HEK293 (cell line): ENCODE measurements around the gene SPPL2B.

Experiments
- CTCF ChIA-PET: fragments of 350-600 bp; formaldehyde crosslinking; extraction: SDS; loops from one replicate; lab custom pipeline; 2021; ENCODE audit warnings: antibody characterized with exemption; lab: Yijun Ruan, JAX
- POLR2A ChIA-PET: fragments of 300-600 bp; formaldehyde crosslinking; extraction: SDS; loops from one replicate; lab custom pipeline; 2020; ENCODE audit warnings: antibody characterized with exemption, inconsistent platforms; lab: Yijun Ruan, JAX
- H3K27ac ChIP-seq: fragments of 200-500 bp; sonication (Bioruptor generic); 2 replicates; pipeline ENCODE4 v1.5.1; 2014; ENCODE audit warnings: low read depth, low read length, control low read depth, inconsistent platforms; ENCODE audit errors: extremely low read depth
- H3K36me3 ChIP-seq, 2 experiments: fragments of 200-500 bp in 1 of 2; sonication (Bioruptor generic) in 1 of 2; 1 replicate in 1 of 2; 2 replicates in 1 of 2; pipeline ENCODE4 v1.5.1; 2014 to 2017; ENCODE audit warnings: inconsistent platforms in 2 of 2, low read length in 2 of 2; ENCODE audit not compliant: control insufficient read depth in 2 of 2, insufficient read depth in 1 of 2
- H3K4me1 ChIP-seq: fragments of 200-500 bp; sonication (Bioruptor generic); 2 replicates; pipeline ENCODE4 v1.5.1; 2014; ENCODE audit warnings: mild to moderate bottlenecking, low read length, inconsistent platforms; ENCODE audit not compliant: control insufficient read depth, insufficient read depth
- H3K4me3 ChIP-seq: 2 replicates; pipeline ENCODE4 v1.5.1; 2011; ENCODE audit warnings: low read depth, mild to moderate bottlenecking, control low read depth, low read length, moderate library complexity
- H3K9me3 ChIP-seq: fragments of 200-500 bp; sonication (Bioruptor generic); 2 replicates; pipeline ENCODE4 v1.5.1; 2014; ENCODE audit warnings: low read depth, low read length, inconsistent platforms; ENCODE audit not compliant: control insufficient read depth, insufficient read depth
- EGR2 ChIP-seq: fragments of 450-650 bp; formaldehyde crosslinking; IDR thresholded peaks from 2 replicates; pipeline ENCODE4 v1.5.1; 2016; ENCODE audit warnings: low read depth, missing biosample characterization, missing genetic modification characterization
- FEZF1 ChIP-seq: fragments of 450-650 bp; formaldehyde crosslinking; IDR thresholded peaks from 2 replicates; pipeline ENCODE4 v1.5.1; 2016; ENCODE audit warnings: missing biosample characterization, missing genetic modification characterization
- GLIS1 ChIP-seq: fragments of 450-650 bp; formaldehyde crosslinking; IDR thresholded peaks from 2 replicates; pipeline ENCODE4 v1.5.1; 2016; ENCODE audit warnings: missing biosample characterization, missing genetic modification characterization
- KLF7 ChIP-seq: fragments of 450-650 bp; formaldehyde crosslinking; IDR thresholded peaks from 2 replicates; pipeline ENCODE4 v1.5.1; 2016; ENCODE audit warnings: missing biosample characterization, missing genetic modification characterization, borderline replicate concordance
- KLF8 ChIP-seq: fragments of 450-650 bp; formaldehyde crosslinking; IDR thresholded peaks from 2 replicates; pipeline ENCODE4 v1.5.1; 2016; ENCODE audit warnings: missing biosample characterization, missing genetic modification characterization
- TRIM28 ChIP-seq: IDR thresholded peaks from 2 replicates; pipeline ENCODE4 v1.6.1; 2011; ENCODE audit warnings: low read length, control low read depth, borderline replicate concordance
- ZFHX2 ChIP-seq: fragments of 450-650 bp; formaldehyde crosslinking; conservative IDR thresholded peaks from 2 replicates; pipeline ENCODE4 v1.5.1; 2016; ENCODE audit warnings: missing biosample characterization, missing genetic modification characterization
- ZFP69B ChIP-seq: fragments of 450-650 bp; formaldehyde crosslinking; IDR thresholded peaks from 2 replicates; pipeline ENCODE4 v1.5.1; 2016; ENCODE audit warnings: missing biosample characterization, missing genetic modification characterization
- ZNF121 ChIP-seq: fragments of 450-650 bp; formaldehyde crosslinking; IDR thresholded peaks from 2 replicates; pipeline ENCODE4 v1.5.1; 2016; ENCODE audit warnings: missing biosample characterization, missing genetic modification characterization
- ZNF266 ChIP-seq: fragments of 450-650 bp; formaldehyde crosslinking; IDR thresholded peaks from 2 replicates; pipeline ENCODE4 v1.5.1; 2016; ENCODE audit warnings: missing biosample characterization, missing genetic modification characterization, low read depth
- ZNF426 ChIP-seq: fragments of 450-650 bp; formaldehyde crosslinking; IDR thresholded peaks from 2 replicates; pipeline ENCODE4 v1.5.1; 2017; ENCODE audit warnings: missing biosample characterization, missing genetic modification characterization, mild to moderate bottlenecking, inconsistent platforms, moderate library complexity
- ZNF529 ChIP-seq: fragments of 450-650 bp; formaldehyde crosslinking; IDR thresholded peaks from 2 replicates; pipeline ENCODE4 v1.5.1; 2017; ENCODE audit warnings: missing genetic modification characterization, missing biosample characterization; ENCODE audit not compliant: insufficient replicate concordance
- ZNF585B ChIP-seq: fragments of 450-650 bp; formaldehyde crosslinking; IDR thresholded peaks from 2 replicates; pipeline ENCODE4 v1.5.1; 2016; ENCODE audit warnings: missing biosample characterization, missing genetic modification characterization
- ZNF600 ChIP-seq: fragments of 450-650 bp; formaldehyde crosslinking; IDR thresholded peaks from 2 replicates; pipeline ENCODE4 v1.5.1; 2016; ENCODE audit warnings: missing biosample characterization, missing genetic modification characterization
- ZNF658 ChIP-seq: fragments of 450-650 bp; formaldehyde crosslinking; IDR thresholded peaks from 2 replicates; pipeline ENCODE4; 2016; ENCODE audit warnings: missing biosample characterization, missing genetic modification characterization
- ZNF785 ChIP-seq: fragments of 450-650 bp; formaldehyde crosslinking; IDR thresholded peaks from 2 replicates; pipeline ENCODE4 v1.5.1; 2016; ENCODE audit warnings: missing biosample characterization, missing genetic modification characterization
- TF ChIP-seq, protein P1 (sequence below): fragments of 450-650 bp; formaldehyde crosslinking; IDR thresholded peaks from 2 replicates; pipeline ENCODE4 v1.5.1; 2016; ENCODE audit warnings: missing biosample characterization, missing genetic modification characterization
- TF ChIP-seq, protein P2 (sequence below): fragments of 450-650 bp; formaldehyde crosslinking; IDR thresholded peaks from 2 replicates; pipeline ENCODE4 v1.5.1; 2016; ENCODE audit warnings: missing biosample characterization, missing genetic modification characterization
- TF ChIP-seq, protein P3 (sequence below): fragments of 450-650 bp; formaldehyde crosslinking; IDR thresholded peaks from 2 replicates; pipeline ENCODE4 v1.5.1; 2016; ENCODE audit warnings: missing biosample characterization, missing genetic modification characterization
- TF ChIP-seq, protein P4 (sequence below): fragments of 450-650 bp; formaldehyde crosslinking; IDR thresholded peaks from 2 replicates; pipeline ENCODE4; 2016; ENCODE audit warnings: missing biosample characterization, missing genetic modification characterization

Gene SPPL2B

DNA sequence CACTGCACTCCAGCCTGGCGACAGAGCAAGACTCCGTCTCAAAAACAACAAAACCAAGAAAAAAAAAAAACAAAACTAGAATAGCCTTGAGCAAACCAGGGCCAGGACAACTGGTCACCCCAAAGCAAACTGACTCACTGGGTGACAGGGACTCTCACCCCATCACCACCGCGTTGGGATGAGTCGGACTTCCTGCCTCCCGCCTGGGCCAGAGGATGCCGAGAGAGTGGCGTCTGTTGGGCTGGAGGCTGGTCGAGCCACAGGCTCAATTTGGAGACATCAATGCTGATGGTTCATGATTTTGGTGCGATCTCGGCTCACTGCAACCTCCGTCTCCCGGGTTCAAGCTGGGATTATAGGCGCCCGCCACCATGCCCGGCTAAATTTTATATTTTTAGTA lies 43.2 kb downstream of the SPPL2B start:
- Histone ChIP-seq H3K4me1 (no peaks in the 10 kb centered on the region), H3K4me3 (no peak overlapping the region), H3K36me3 (no peaks in the 10 kb centered on the region), H3K9me3 (no peaks in the 10 kb centered on the region), H3K27ac (no peak overlapping the region)
- TF ChIP-seq ZNF585B (tag by site-specific recombination): no peak
- no peak for TF ChIP-seq TRIM28
- no peak for TF ChIP-seq FEZF1
- TF ChIP-seq EGR2 (tag by site-specific recombination): no peak
- TF ChIP-seq ZNF600 (tag by site-specific recombination): peak; percentile 49; the same call in 1 of the 2 replicates
- no peak for TF ChIP-seq KLF8
- no peak for TF ChIP-seq GLIS1
- TF ChIP-seq ZFP69B (tag by site-specific recombination): no peak
- ChIA-PET POLR2A (no interaction called here), CTCF (no interaction called here)

DNA sequence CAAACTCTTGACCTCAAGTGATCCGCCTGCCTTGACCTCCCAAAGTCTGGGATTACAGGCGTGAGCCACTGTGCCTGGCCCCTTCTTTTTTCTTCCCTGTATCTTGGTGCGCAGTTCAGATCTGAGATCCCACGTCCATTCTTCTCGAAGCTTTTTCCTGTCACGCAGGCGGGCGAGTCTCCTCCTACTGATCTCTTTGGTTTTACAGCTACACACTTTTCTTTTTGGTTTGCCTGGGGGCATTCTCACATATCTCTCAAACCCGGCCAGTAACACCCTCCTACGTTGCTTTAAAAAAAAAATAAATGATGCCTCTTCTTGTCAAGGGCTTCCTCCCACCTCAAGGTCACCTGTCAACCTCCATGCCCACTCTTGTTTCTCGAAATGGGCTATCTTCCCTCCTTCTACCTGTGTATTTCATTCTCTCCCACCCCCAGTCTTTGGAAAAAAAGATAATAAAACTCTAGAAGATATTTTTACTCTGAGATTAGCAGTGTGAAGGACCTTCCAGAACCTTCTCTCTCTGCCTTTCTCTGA lies 43.7 kb downstream of the SPPL2B start:
- ChIA-PET POLR2A (no interaction called here), CTCF (no interaction called here)
- H3K9me3 ChIP-seq: no peaks in the 10 kb centered on the region
- no peaks in the 10 kb centered on the region for H3K4me1 ChIP-seq
- no peak overlapping the region for H3K4me3 ChIP-seq
- H3K36me3 ChIP-seq: no peaks in the 10 kb centered on the region
- no peak overlapping the region for H3K27ac ChIP-seq
- TF ChIP-seq ZNF785 (no peak), EGR2 (tag by site-specific recombination) (peak; percentile 98), ZNF658 (tag by site-specific recombination) (no peak), ZNF426 (tag by site-specific recombination) (no peak), ZFHX2 (tag by site-specific recombination) (peak; percentile 95), ZNF121 (no peak), KLF7 (no peak), ZNF529 (no peak), ZNF266 (tag by site-specific recombination) (no peak)
- TF ChIP-seq, protein P1, sequence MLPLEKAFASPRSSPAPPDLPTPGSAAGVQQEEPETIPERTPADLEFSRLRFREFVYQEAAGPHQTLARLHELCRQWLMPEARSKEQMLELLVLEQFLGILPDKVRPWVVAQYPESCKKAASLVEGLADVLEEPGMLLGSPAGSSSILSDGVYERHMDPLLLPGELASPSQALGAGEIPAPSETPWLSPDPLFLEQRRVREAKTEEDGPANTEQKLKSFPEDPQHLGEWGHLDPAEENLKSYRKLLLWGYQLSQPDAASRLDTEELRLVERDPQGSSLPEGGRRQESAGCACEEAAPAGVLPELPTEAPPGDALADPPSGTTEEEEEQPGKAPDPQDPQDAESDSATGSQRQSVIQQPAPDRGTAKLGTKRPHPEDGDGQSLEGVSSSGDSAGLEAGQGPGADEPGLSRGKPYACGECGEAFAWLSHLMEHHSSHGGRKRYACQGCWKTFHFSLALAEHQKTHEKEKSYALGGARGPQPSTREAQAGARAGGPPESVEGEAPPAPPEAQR (tag by site-specific recombination): no peak
- TF ChIP-seq, protein P2, sequence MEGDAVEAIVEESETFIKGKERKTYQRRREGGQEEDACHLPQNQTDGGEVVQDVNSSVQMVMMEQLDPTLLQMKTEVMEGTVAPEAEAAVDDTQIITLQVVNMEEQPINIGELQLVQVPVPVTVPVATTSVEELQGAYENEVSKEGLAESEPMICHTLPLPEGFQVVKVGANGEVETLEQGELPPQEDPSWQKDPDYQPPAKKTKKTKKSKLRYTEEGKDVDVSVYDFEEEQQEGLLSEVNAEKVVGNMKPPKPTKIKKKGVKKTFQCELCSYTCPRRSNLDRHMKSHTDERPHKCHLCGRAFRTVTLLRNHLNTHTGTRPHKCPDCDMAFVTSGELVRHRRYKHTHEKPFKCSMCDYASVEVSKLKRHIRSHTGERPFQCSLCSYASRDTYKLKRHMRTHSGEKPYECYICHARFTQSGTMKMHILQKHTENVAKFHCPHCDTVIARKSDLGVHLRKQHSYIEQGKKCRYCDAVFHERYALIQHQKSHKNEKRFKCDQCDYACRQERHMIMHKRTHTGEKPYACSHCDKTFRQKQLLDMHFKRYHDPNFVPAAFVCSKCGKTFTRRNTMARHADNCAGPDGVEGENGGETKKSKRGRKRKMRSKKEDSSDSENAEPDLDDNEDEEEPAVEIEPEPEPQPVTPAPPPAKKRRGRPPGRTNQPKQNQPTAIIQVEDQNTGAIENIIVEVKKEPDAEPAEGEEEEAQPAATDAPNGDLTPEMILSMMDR (tag by site-specific recombination): no peak
- TF ChIP-seq, protein P3, sequence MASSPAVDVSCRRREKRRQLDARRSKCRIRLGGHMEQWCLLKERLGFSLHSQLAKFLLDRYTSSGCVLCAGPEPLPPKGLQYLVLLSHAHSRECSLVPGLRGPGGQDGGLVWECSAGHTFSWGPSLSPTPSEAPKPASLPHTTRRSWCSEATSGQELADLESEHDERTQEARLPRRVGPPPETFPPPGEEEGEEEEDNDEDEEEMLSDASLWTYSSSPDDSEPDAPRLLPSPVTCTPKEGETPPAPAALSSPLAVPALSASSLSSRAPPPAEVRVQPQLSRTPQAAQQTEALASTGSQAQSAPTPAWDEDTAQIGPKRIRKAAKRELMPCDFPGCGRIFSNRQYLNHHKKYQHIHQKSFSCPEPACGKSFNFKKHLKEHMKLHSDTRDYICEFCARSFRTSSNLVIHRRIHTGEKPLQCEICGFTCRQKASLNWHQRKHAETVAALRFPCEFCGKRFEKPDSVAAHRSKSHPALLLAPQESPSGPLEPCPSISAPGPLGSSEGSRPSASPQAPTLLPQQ: no peak
- TF ChIP-seq, protein P4, sequence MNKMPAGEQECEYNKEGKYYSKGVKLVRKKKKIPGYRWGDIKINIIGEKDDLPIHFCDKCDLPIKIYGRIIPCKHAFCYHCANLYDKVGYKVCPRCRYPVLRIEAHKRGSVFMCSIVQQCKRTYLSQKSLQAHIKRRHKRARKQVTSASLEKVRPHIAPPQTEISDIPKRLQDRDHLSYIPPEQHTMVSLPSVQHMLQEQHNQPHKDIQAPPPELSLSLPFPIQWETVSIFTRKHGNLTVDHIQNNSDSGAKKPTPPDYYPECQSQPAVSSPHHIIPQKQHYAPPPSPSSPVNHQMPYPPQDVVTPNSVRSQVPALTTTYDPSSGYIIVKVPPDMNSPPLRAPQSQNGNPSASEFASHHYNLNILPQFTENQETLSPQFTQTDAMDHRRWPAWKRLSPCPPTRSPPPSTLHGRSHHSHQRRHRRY (tag by site-specific recombination): no peak
- TF ChIP-seq, all 188 proteins: peak for 2
